ENCODE measurements around the gene ADAM19. TPM values are rescaled to one million over a fixed set of nuclear protein-coding genes. Genes with fewer than 3 reads are reported as not detected.

Gene ADAM19
- total and polyA plus RNA-seq, 12 donors = 5.5 to 49.6 (median 18.2) TPM

DNA sequence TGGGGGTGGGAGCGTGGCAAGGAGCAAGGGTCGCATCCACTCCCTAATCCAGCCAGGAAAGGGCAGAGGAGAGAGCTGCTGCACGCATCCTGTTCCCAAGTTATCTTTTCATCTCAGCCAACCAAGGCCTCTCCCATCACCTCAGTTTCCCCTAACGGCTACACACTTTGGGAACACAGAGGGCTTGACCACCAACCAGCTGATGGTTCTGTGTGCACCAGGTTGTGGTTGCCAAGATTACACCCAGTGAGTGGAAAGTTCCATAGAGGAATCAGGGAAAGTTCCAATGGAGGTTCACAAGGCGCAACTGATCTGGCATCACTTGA, 53.9 kb downstream of the ADAM19 start:
- intact Hi-C loops (cut with DNase I) = loop anchor here in 3 of 10 donors (5.0 kb wide), 3 partner anchors 36 to 56 kb away; partner anchors contain the start of gene ADAM19 (in 1 of the 3)
- Histone ChIP-seq H3K36me3 (peaks cover 0 to 56% (median 7%) of the 10 kb centered on the region in 9 donors), H3K27me3 (no peaks in the 10 kb centered on the region), H3K9me3 (no peaks in the 10 kb centered on the region), H3K4me3 (no peak overlapping the region), H3K4me1 (peaks cover 5 to 52% (median 24%) of the 10 kb centered on the region in 9 donors), H3K27ac (peak overlapping the region in 6 of 10 donors; percentile 34 to 72 (median 55))
- WGBS, 2 donors = 82 to 84% methylated on average over 5 of the region's 5 CpGs
- ATAC-seq = peak in 1 of 8 donors; percentile 6
- TF ChIP-seq, protein P1, sequence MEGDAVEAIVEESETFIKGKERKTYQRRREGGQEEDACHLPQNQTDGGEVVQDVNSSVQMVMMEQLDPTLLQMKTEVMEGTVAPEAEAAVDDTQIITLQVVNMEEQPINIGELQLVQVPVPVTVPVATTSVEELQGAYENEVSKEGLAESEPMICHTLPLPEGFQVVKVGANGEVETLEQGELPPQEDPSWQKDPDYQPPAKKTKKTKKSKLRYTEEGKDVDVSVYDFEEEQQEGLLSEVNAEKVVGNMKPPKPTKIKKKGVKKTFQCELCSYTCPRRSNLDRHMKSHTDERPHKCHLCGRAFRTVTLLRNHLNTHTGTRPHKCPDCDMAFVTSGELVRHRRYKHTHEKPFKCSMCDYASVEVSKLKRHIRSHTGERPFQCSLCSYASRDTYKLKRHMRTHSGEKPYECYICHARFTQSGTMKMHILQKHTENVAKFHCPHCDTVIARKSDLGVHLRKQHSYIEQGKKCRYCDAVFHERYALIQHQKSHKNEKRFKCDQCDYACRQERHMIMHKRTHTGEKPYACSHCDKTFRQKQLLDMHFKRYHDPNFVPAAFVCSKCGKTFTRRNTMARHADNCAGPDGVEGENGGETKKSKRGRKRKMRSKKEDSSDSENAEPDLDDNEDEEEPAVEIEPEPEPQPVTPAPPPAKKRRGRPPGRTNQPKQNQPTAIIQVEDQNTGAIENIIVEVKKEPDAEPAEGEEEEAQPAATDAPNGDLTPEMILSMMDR (IDR thresholded peaks at IDR 0.05) = peak in 3 of 9 donors; percentile 4 to 32 (median 22)
- DNase-seq = no peak

- Histone ChIP-seq H3K4me3 (no peak overlapping the region), H3K9me3 (no peaks in the 10 kb centered on the region), H3K27me3 (no peaks in the 10 kb centered on the region), H3K36me3 (peaks cover 0 to 61% (median 7%) of the 10 kb centered on the region in 9 donors), H3K4me1 (peaks cover 5 to 57% (median 30%) of the 10 kb centered on the region in 9 donors), H3K27ac (peak overlapping the region in 8 of 10 donors; percentile 31 to 72 (median 53))
- DNase-seq (peak; percentile 32 to 60), ATAC-seq (peak; percentile 38 to 90 (median 64))
- WGBS, 2 donors = 45 to 54% methylated on average over 9 of the region's 9 CpGs
- TF ChIP-seq, protein P1 (IDR thresholded peaks at IDR 0.05) = peak in 3 of 9 donors; percentile 34 to 46 (median 38)
- intact Hi-C loops (cut with DNase I) = loop anchor here in 3 of 10 donors (5.0 kb wide), 3 partner anchors 36 to 56 kb away; partner anchors contain the start of gene ADAM19 (in 1 of the 3)
Observed at GRCh38 chr5:157520911-157521703, 54.5 kb downstream of the ADAM19 start.

GRCh38 chr5:157519579-157520253, 55.9 kb downstream of the ADAM19 start:
- no peaks in the 10 kb centered on the region for H3K9me3 ChIP-seq
- peaks cover 5 to 65% (median 34%) of the 10 kb centered on the region in 9 donors for H3K4me1 ChIP-seq
- H3K36me3 ChIP-seq = peaks cover 0 to 72% (median 7%) of the 10 kb centered on the region in 9 donors
- H3K27ac ChIP-seq = peak overlapping the region in 3 of 10 donors; percentile 0 to 10 (median 6)
- 94% methylated on average over 9 of the region's 9 CpGs for WGBS, 2 donors
- H3K4me3 ChIP-seq = no peak overlapping the region
- intact Hi-C loops (cut with DNase I) = loop anchor here in 6 of 10 donors (5.0 to 10.0 kb wide), 5 partner anchors 38 to 58 kb away; partner anchors contain the start of gene ADAM19 (in 2 of the 6)
- DNase-seq (no peak), ATAC-seq (no peak)
- TF ChIP-seq, protein P1 (IDR thresholded peaks at IDR 0.05) = no peak
- no peaks in the 10 kb centered on the region for H3K27me3 ChIP-seq

DNA sequence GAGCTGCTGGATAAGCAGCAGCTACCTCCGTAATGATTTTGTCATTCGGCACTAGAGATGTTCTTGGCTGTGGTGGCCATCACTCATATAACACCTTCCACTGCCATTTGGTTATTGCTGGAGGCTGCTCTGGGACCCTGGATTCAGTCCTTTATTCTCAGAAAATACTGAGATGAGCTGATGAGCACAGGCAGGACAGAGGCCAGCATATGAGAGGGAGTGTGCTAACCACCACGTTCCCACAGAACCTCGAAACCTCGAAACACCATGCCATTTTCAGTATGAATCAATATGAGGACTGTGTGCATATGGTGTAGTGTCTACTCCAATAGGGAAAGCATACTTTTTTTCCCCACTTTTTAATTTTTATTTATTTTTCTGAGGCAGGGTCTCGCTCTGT, 56.6 kb downstream of the ADAM19 start:
- intact Hi-C loops (cut with DNase I) = loop anchor here in 3 of 10 donors (5.0 to 10.0 kb wide), 3 partner anchors 43 to 56 kb away; partner anchors contain the start of gene ADAM19 (in 1 of the 3)
- WGBS, 2 donors = 85 to 87% methylated on average over 6 of the region's 6 CpGs
- Histone ChIP-seq H3K27me3 (no peaks in the 10 kb centered on the region), H3K27ac (peak overlapping the region in 3 of 10 donors; percentile 0 to 76 (median 25)), H3K4me3 (no peak overlapping the region), H3K36me3 (peaks cover 0 to 65% (median 7%) of the 10 kb centered on the region in 9 donors), H3K9me3 (no peaks in the 10 kb centered on the region), H3K4me1 (peaks cover 5 to 59% (median 34%) of the 10 kb centered on the region in 9 donors)
- ATAC-seq = no peak
- TF ChIP-seq, protein P1 (IDR thresholded peaks at IDR 0.05) = no peak
- no peak for DNase-seq
